Measurements from ENCODE around the gene DCLK1.

GRCh38 chr13:35830850-35831450 lies 300.2 kb downstream of the DCLK1 start:
- TF ChIP-seq CTCF (IDR thresholded peaks at IDR 0.05), result no peak
- TF ChIP-seq EP300 (IDR thresholded peaks at IDR 0.05), result no peak
- no peak for TF ChIP-seq POLR2A (IDR thresholded peaks at IDR 0.05)
- TF ChIP-seq POLR2AphosphoS5 (IDR thresholded peaks at IDR 0.05), result no peak
